ACC112 (cell line): ENCODE measurements around the gene ZFAND2A.
A peak's percentile ranks its signal among the peaks of the same experiment; 100 is the strongest.

Experiments
- H2AFZ ChIP-seq: fragments of 200-600 bp; sonication (generic); one replicate; pipeline ENCODE4 v1.6.0; 2017; ENCODE audit warnings: antibody characterized with exemption, low read length; ENCODE audit not compliant: unreplicated experiment
- H3K27ac ChIP-seq: fragments of 200-600 bp; sonication (generic); 2 replicates; pipeline ENCODE4 v1.5.1; 2014; ENCODE audit warnings: low read depth, mild to moderate bottlenecking, antibody characterized with exemption, low read length, moderate library complexity
- H3K27me3 ChIP-seq: fragments of 200-600 bp; sonication (generic); 2 replicates; pipeline ENCODE4 v1.6.1; 2014; ENCODE audit warnings: mild to moderate bottlenecking, antibody characterized with exemption, low read length, moderate library complexity, mixed read lengths; ENCODE audit not compliant: insufficient read depth
- H3K36me3 ChIP-seq: fragments of 200-600 bp; sonication (generic); 2 replicates; pipeline ENCODE4 v1.6.1; 2016; ENCODE audit warnings: mild to moderate bottlenecking, antibody characterized with exemption, low read length, moderate library complexity, mixed read lengths; ENCODE audit not compliant: insufficient read depth
- H3K4me1 ChIP-seq: fragments of 200-600 bp; sonication (generic); one replicate; pipeline ENCODE4 v1.6.1; 2016; ENCODE audit warnings: low read length, mixed read lengths; ENCODE audit not compliant: insufficient read depth, unreplicated experiment, control insufficient read depth
- H3K4me3 ChIP-seq: fragments of 200-600 bp; sonication (generic); 2 replicates; pipeline ENCODE4 v1.5.1; 2014; ENCODE audit warnings: mild to moderate bottlenecking, low read depth, low read length
- H3K79me2 ChIP-seq: fragments of 200-600 bp; sonication (generic); one replicate; pipeline ENCODE4 v1.6.0; 2016; ENCODE audit warnings: low read length; ENCODE audit not compliant: control insufficient read depth, unreplicated experiment, insufficient read depth

The ZFAND2A gene

DNA sequence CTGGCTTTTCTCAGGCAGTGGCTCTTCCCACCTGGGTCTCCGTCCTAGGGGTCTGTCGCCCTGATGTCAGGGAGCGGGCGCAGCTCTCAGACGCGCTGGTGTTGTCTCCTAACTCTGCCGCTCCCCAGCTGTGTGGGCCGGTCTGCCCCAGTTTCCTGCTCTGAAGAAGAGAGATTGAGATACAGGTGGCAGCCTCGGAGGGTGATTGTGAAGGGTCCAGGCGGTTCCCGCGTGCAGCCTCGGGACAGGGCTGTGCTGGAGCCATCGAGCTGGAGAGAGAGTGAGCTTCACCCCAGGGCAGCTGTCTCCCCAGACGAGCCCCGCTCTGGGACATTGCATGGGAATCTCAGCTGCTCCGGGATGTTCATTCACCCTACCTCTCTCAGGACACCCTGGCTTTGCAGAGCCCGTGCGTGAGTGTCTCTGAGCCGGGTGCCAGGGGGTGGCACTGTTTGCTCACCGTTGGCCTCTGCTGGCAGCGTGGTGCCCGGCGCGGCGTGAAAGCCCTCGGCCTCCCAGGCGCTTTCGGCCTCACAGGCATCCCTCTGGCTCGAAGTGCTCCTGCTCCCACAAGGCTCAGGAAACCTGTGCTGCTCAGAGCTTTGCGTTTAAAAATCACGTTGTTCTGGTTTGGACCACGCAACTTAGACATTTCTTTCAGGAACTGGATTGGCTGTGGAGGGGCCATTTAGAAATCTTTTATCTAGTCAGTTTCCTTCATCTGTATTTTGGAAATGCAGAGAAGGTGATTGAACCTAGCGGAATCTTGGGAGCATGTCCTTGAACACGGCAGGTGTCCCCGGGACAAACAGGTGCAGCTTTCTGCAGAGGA, 33.8 kb upstream of the ZFAND2A start:
- Histone ChIP-seq H3K27ac (no peak overlapping the region), H3K36me3 (no peaks in the 10 kb centered on the region), H3K4me3 (no peak overlapping the region), H3K4me1 (no peaks in the 10 kb centered on the region), H3K79me2 (no peaks in the 10 kb centered on the region), H2AFZ (no peak overlapping the region), H3K27me3 (peaks cover 11% of the 10 kb centered on the region; the same call in 1 of the 2 replicates)

DNA sequence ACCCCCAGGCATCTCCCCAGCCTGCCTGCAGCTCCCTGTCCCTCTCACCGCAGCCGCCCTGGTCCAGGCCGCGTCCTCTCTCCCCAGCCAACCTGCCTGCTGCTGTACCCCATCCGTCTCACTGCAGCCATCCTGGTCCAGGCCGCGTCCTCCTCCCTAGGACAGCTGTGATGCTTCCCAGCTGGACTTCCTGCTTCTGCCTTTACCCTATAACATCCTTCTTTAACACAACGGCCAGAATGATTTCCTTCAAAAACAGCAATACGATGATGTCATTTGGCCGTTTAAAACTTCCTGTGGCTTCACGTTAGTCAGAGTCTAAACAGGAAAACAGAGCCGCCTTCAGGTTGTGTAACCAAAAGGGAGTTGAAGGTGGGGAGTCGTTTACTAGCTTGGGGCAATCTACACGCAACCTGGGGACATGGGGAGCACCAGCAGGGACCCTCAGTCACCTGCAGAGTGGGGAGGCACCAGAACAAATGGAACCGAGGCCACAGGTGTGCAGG, 32.2 kb upstream of the ZFAND2A start:
- H2AFZ ChIP-seq = no peak overlapping the region
- no peaks in the 10 kb centered on the region for H3K4me1 ChIP-seq
- H3K4me3 ChIP-seq = no peak overlapping the region
- H3K36me3 ChIP-seq = no peaks in the 10 kb centered on the region
- no peak overlapping the region for H3K27ac ChIP-seq
- H3K79me2 ChIP-seq = no peaks in the 10 kb centered on the region
- peaks cover 24% of the 10 kb centered on the region for H3K27me3 ChIP-seq

DNA sequence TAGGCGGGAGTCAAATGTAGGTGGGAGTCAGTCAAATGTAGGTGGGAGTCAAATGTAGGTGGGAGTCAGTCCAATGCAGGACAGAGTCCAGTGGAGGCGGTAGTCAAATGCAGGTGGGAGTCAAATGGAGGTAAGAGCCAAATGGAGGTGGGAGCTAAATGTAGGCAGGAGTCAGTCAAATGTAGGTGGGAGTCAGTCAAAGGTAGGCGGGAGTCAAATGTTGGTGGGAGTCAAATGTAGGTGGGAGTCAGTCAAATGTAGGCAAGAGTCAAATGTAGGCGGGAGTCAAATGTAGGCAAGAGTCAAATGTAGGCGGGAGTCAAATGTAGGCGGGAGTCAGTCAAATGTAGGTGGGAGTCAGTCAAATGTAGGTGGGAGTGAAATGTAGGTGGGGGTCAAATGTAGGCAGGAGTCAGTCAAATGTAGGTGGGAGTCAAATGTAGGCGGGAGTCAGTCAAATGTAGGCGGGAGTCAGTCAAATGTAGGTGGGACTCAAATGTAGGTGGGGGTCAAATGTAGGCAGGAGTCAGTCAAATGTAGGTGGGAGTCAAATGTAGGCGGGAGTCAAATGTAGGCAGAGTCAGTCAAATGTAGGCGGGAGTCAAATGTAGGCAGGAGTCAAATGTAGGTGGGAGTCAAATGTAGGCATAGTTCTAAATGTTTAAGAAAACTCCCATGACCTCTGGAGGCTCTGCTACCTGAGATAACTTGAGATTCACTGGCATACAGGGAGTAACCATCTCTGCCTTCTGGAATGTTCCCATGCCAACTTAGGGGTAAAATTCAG, 30.2 kb upstream of the ZFAND2A start:
- Histone ChIP-seq H3K36me3 (no peaks in the 10 kb centered on the region), H3K4me3 (no peak overlapping the region), H3K27ac (no peak overlapping the region), H2AFZ (no peak overlapping the region), H3K4me1 (no peaks in the 10 kb centered on the region), H3K27me3 (peaks cover 34% of the 10 kb centered on the region), H3K79me2 (no peaks in the 10 kb centered on the region)

DNA sequence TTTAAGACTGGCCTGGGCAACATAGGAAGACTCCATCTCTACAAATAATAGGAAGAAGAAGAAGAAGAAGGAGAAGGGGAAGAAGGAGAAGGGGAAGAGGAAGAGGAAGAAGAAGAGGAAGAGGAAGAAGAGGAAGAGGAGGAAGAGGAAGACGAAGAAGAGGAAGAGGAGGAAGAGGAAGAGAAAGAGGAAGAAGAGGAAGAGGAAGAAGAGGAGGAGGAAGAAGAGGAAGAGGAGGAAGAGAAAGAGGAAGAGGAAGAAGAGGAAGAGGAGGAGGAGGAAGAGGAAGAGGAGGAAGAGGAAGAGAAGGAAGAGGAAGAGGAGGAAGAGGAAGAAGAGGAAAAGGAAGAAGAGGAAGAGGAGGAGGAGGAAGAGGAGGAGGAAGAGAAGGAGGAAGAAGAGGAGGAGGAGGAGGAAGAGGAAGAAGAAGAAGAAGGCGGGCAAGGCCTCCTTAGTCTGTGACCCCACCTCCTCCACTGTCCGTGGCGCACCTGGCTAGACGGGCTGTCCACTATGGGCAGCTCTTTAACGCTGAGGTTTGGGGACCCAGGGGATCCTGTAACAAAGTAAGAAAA, 28.8 kb upstream of the ZFAND2A start:
- H3K79me2 ChIP-seq = no peaks in the 10 kb centered on the region
- no peaks in the 10 kb centered on the region for H3K4me1 ChIP-seq
- H3K27ac ChIP-seq = no peak overlapping the region
- H3K4me3 ChIP-seq = no peak overlapping the region
- H3K27me3 ChIP-seq = peaks cover 36% of the 10 kb centered on the region
- no peak overlapping the region for H2AFZ ChIP-seq
- H3K36me3 ChIP-seq = no peaks in the 10 kb centered on the region

DNA sequence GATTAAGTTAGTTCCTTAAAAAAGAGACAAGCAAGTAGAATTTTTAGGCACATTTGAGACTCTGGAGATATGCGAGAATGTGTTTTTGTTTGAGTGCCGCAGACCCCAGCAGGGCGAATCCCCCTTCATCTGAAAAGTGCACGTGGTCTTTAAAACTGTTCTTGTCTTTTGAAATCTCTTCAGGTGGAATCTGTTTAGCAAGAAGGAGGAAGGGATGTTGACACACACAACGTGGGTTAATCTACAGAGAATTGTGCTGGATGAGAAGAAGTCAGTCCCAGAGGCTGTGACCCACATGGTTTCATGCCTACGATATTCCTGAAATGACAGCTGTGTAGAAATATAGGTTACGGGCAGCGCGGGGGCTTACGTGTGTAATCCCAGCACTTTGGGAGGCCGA, 27.1 kb upstream of the ZFAND2A start:
- Histone ChIP-seq H3K36me3 (no peaks in the 10 kb centered on the region), H3K4me3 (no peak overlapping the region), H2AFZ (no peak overlapping the region), H3K27ac (no peak overlapping the region), H3K79me2 (no peaks in the 10 kb centered on the region), H3K27me3 (peaks cover 36% of the 10 kb centered on the region), H3K4me1 (no peaks in the 10 kb centered on the region)

DNA sequence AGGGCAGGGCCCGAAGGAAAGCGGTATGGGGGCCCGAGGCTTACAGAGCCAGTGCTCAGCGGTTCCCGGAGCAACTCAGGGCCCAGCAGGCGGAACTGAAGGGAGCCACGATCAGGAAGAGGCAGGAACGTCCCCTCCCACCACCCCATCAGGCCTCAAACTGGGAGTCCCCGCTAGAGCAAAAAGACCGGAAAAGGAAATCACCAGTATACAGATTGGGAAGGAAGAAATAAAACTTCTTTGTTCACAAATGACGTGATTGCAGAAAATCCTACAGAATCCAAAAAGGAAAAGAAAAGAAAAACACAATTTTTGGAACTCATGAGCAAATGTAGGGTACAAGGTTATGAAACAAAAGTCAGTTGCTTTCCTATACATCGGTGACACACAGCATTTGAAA, 21.6 kb upstream of the ZFAND2A start:
- Histone ChIP-seq H3K4me1 (peaks cover 3% of the 10 kb centered on the region), H3K27ac (no peak overlapping the region), H3K4me3 (no peak overlapping the region), H3K79me2 (no peaks in the 10 kb centered on the region), H2AFZ (no peak overlapping the region), H3K27me3 (peaks cover 17% of the 10 kb centered on the region), H3K36me3 (no peaks in the 10 kb centered on the region)

DNA sequence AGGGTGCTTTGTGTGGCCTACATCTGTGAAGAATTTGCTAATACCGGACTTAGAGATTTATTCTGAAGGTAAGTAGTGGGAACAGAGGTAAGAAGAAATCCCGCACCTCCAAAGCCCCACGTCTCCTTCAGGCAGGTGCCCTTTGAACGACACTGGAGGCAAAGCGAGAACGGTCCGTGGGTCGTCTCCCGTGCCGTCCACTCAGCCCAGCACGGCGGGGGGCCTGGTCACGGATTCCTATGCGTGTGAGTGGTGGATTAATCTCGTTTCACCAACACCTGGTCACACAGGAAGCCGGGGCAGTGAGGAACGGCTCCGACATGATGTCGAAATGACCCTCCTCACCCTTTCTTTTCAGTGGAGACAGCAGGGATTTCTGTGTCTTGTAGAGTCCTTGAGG, 21.0 kb upstream of the ZFAND2A start:
- H3K27me3 ChIP-seq = peaks cover 11% of the 10 kb centered on the region; the same call in 1 of the 2 replicates
- H3K27ac ChIP-seq = no peak overlapping the region
- peaks cover 9% of the 10 kb centered on the region for H3K4me1 ChIP-seq
- no peak overlapping the region for H3K4me3 ChIP-seq
- no peak overlapping the region for H2AFZ ChIP-seq
- H3K36me3 ChIP-seq = no peaks in the 10 kb centered on the region
- no peaks in the 10 kb centered on the region for H3K79me2 ChIP-seq

DNA sequence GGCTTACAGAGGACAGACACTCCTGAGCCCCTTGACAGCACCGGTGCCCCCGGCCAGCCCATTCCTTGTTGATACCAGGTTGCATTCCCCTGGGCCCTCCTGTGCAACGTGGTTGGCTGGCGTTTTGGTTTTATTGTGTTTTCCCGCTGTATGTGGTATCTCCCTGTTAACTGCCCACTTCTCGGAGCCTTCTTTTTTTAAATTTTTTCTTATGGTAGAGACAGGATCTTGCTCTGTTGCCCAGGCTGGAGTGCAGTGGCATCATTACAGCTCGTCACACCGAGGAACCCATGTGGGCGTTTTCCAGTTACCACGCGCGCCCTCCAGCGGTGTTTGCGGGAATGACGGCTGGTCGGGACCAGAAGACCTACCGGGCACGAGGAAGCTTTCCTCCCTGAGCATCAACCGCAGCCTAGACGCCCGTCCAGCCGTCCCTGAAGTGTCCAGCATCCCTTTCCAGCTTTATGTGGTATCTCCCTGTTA, 16.9 kb upstream of the ZFAND2A start:
- peak overlapping the region; percentile 77 for H2AFZ ChIP-seq
- H3K27ac ChIP-seq = peak overlapping the region; percentile 49
- no peaks in the 10 kb centered on the region for H3K27me3 ChIP-seq
- no peaks in the 10 kb centered on the region for H3K79me2 ChIP-seq
- peaks cover 13% of the 10 kb centered on the region for H3K4me1 ChIP-seq
- H3K36me3 ChIP-seq = no peaks in the 10 kb centered on the region
- H3K4me3 ChIP-seq = peak overlapping the region; percentile 72; the same call in 1 of the 2 replicates

DNA sequence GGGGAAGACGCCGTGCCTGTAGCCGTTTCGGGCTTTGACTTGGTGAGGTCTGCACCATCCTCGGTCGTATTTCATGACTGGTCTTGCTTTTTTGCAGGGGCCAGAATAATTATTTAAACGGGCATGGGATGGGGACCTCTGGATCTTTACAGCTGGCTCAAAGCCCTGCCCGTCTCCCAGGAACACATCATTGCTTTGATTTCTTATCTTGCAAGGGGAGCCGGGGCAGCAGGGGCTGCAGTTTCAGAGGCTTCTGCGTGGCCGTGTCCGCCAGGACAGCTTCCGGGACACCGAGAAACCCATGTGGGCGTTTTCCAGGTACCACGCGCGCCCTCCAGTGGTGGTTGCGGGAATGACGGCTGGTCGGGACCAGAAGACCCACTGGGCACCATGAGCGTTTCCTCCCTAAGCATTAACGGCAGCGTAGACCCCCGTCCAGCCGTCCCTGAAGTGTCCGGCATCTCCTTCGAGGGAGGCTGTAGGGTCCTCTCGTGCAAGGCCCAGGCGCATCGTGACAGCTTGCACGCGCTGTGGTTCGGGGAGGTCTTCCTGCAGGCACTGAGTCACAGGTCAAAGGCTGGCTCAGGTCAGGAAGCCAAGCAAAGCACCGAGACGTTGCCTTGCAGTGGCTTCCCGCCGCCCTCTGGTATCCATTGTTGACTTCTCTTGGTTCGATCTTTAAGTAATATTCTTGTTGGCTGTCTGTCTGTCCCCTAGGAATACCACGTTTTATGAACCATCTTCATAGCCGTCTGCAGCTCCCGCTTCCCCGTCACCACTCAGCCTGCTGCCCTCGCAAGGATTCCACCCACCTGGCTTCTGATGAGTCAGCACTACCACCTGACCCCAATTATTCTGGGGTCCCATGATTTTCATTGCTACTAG, 16.2 kb upstream of the ZFAND2A start:
- Histone ChIP-seq H3K4me3 (peak overlapping the region; percentile 72), H2AFZ (peak overlapping the region; percentile 77), H3K36me3 (no peaks in the 10 kb centered on the region), H3K79me2 (no peaks in the 10 kb centered on the region), H3K27me3 (no peaks in the 10 kb centered on the region), H3K4me1 (peaks cover 13% of the 10 kb centered on the region), H3K27ac (peak overlapping the region; percentile 49)

DNA sequence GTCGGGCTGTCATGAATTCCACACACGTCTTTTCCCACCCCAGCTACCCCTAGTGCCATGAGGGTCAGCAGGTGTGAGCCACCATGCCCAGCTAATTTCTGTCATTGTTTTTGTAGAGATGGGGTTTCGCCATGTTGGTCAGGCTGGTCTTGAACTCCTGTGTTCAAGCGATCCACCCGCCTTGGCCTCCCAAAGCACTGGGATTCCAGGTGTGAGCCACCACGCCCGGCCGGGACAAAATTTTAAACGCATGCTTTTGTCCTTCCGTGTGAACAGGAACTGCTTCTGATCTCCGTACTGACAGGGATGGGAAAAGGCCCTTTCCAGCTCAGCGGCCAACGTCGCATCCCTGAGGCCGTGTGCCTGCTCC, 15.6 kb upstream of the ZFAND2A start:
- H2AFZ ChIP-seq = peak overlapping the region; percentile 77
- peak overlapping the region; percentile 72 for H3K4me3 ChIP-seq
- no peaks in the 10 kb centered on the region for H3K27me3 ChIP-seq
- no peaks in the 10 kb centered on the region for H3K36me3 ChIP-seq
- peak overlapping the region; percentile 49 for H3K27ac ChIP-seq
- H3K4me1 ChIP-seq = peaks cover 13% of the 10 kb centered on the region
- H3K79me2 ChIP-seq = no peaks in the 10 kb centered on the region
